HG02938 (cell line): ENCODE data around the gene NALCN.

Source experiments
- ATAC-seq: cut with Tn5 transposase; IDR thresholded peaks from one replicate; pipeline ENCODE4 v1.9.1; 2021; ENCODE audit warnings: mild to moderate bottlenecking, moderate library complexity; ENCODE audit not compliant: unreplicated experiment

NALCN gene

DNA sequence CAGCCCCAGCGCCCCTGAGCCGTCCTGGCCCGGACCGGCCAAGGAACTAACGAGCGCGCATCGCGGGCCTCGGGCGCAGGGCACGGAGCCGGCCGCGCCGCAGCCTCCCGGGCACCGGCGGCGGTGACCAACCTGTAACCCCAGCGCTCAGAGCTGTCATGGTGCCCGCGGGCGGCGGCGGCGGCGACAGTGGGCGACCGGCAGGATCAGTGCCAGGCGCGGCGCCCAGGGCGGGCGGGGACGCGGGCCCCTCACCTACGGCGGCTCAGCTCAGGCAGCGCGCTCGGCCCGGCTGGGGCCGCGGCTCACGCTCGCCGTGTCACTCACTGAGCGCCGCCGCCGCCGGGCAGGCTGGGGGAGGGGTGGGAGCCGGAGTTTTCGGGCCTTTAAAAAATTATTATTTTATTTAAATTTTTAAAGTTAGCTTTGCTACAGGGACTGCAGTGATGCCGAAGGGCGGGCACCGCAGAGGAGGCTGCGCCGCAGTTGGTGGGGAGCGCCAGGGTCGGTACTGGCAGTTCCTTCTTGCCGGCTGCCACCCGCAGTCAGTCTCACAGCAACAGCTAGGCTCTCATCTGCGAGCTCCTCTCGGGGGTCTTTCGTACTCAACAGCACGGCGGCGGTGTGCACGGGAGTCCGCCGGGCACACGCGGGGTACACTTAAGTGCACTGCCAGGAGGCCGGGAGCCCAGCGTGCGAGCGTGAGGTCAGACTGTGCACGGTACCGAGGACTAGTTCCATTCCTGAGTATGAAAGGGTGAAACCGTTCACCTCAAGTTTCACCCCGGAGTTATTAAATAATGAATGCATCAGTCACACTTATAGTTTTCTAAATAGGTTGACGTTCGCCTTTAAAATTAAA is at the start of gene NALCN:
Gene NALCN (minus strand): TSS at position 328 of the 862 bp plus-strand sequence. CDS start 17,382 bp downstream, outside the sequence.
- no peak for ATAC-seq

DNA sequence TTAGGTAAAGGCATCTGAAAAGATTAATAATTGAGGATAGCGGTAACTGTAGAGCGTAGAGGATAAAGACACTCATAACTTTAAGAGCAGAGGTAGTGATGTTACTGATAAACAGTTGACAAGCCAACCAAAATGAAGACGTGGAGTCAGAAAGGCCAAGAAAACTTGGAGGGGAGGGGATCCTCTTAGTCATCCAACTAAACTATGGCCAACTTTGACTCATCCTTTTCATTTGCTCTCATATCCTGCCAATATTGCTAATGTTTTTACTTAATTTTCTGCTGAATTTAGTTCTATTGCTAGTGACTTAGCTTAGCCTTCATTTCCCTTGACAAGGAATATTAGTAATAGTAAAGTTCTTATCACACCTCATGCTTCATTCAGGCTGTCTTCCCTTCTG is 49.6 kb upstream of the NALCN start:
- ATAC-seq = no peak

DNA sequence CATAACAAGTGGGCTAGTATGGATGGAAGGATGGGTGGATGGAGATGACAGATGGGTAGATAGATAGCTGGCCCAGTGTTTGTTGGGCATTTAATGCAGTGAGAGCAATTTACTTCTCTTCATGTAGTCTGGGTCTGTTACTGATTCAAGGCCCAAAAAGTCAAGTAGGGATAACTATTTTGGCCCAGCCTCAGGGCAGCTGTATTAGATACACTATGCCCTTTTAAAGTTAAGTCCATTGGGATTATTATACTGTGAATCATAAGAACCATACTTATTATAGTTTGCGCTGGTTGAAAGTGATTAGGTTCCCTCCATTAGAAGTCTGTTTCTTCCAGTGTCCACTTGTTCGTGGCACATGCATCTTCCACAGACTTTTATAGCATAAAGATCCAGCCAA is 40.9 kb upstream of the NALCN start:
- ATAC-seq = no peak

DNA sequence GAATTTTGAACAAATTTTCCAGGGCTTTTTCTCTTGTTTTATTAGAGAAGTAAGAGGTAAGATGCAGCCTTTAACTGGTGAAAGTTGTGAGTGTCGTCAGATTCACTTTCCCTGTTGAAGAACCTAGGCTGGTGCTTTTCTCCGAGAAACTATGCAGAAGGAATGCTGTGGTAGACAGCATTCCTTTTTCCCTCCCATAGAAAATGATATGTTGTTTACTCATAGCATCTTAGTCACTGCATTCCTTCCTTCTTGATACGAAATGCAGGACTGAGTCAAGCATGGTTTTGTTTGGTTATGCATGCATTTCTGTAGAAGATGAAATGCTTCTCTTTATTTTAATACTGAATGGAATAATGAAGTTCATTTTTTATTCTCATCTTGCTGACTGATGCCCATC is 39.6 kb upstream of the NALCN start:
- no peak for ATAC-seq

DNA sequence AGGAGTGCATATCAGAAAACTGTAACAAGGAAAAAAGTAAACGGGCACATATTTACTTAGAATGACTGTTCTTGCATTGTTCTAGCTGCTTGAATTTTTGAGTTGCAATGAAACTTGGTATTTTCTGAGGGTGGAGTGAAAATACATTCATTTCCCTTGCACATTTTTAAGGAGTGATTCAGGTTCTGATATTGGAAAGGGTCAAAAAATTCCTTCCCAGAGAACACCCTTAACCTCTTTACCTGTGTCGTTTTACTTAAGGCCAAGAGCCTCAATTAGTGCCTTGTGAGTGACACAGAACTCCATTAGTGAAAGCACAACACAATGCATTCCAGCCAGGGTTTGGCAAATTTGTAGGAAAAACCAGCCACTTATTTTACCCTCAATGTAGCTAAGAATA is 38.5 kb upstream of the NALCN start:
- ATAC-seq = no peak

DNA sequence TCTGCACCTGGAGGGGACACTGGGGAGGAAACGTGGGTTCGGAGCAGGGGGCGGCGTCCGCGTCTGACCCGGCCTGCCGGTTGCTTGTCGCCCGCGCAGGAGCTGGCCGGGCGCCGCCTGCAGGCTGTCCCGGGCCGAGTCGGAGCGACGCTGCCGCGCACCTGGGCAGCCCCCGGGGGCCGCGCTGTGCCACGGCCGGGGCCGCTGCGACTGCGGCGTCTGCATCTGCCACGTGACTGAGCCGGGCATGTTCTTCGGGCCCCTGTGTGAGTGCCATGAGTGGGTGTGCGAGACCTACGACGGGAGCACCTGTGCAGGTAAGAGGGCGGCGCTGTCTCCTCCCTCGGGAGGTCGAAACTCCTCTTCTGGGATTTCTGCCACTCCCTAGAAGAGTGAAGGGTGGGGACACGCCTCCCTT is 37.5 kb upstream of the NALCN start:
- ATAC-seq = peak; percentile 21

DNA sequence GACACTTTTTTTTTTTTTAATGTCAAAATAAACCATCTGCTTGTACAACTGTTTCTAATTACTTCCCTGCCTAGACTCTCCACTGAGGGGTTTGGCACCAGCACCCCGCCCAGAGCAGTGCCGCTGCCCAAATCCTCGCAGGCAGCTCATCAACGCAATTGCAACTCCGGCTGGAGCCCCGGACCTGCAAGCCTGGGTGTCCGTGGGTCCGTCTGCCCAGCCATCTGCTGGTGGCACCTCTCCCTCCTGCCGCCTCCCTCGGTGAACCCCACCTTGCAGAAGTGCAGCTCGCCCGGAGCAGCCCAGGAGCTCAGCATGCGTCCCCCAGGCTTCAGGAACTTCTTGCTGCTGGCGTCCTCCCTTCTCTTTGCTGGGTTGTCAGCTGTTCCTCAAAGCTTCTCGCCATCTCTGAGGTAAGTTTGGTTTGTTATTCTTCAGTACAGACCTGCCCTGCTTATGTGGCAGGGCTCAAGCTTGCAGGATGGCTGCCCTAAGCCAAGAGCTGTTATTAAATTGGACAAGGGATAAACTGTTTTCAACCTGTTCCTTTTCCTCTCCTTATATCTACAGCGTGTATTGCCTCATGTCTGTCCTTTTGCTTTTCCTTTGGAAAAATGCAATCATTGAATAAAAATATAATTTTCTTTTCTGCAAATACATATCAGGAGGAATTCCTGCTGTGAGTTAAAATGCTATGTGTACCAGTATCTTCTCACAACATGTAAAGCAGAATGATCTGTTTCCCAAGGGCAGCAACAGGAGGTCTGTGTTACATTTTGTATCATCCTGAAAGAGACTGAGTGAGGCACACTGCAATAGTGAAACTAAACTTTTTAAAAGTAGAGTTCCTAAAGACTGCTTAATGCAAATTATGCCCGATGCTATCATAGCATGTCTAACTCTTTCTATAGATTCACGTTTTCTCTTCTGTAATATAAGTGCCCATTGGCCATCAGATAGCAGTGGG is 36.5 kb upstream of the NALCN start, which contains the start of gene ITGBL1:
Gene ITGBL1 (plus strand): TSS at position 157 of the 967 bp plus-strand sequence. CDS start 159 bp downstream, at position 316.
- ATAC-seq = peak; percentile 91

DNA sequence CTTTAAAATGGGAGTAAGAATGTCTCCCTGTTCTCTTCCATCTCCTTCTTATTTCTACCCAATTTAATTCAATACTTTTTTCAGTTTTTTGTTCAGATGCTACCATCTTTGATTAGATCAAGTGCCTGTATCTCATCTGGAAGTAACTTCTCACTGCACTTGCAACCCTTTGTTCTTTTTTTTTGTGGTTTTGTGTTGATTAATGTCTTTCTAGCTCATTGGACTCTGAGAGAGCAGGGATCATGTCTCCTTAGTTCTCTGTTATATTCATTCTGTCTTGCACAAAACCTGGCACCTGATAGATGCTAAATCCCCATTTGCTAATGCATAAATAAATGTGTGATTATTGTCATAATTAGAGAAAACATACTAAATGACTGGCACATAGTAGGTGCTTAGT is 35.3 kb upstream of the NALCN start:
- ATAC-seq = no peak

DNA sequence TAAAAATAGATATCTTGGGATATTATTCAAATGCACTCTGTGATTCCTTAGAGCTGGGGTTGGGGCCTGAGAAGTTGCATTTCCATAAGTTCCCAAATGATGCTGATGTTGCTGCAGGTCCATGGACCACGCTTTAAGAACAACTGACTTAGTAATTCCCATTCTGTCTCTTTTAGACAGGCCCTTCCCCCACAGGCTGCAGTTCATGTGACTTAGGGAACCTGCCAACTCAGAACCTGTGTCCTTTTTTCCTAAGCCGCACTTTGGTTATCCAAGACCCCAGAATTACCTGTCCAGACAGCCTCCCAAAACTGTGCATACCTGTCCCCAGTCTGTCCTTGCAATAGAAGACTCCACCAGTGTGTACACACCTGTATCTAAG is 34.4 kb upstream of the NALCN start:
- ATAC-seq = no peak

DNA sequence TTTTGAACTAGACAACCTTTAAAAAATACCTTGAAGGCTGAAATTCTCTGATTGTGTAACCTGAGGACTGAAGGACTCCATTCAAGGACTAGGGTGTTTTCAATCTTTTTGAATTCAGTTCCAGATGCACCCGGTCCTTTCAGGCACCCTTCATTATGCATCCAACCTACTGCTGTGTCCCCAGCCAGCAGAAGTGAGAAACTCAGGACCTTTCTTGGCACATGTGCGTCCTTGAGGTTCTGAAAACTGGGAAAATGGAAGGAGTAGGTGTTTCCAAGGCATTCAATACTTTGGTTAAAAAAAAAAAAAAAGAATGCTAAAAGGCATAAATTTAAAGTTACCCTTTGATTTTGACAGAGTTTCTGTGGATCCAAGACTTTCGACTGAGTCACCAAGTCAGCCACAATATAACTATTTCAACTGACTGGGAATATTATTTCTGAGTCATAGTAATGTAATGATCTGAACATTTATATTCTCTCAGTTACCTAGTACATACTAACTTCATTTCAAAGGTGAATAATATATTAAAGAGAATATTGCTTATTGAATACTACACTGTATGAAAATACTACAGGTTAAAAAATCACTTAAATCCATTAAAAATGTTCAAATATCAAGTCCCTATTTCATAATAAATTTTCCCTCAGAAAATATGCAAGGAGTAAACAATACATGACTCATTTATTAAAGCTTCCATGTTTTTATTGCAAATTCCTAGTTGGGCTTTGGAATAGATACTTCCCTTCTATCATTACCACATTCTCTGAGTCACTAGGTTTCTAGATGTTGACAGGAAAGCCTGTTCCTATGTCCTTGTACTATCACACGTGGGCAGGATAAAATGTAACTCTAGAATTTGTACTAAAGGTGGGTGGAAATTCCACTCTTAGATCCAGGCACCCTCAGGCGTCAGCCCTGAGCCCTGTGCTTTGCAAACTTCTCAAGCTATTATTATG is 33.8 kb upstream of the NALCN start:
- no peak for ATAC-seq

DNA sequence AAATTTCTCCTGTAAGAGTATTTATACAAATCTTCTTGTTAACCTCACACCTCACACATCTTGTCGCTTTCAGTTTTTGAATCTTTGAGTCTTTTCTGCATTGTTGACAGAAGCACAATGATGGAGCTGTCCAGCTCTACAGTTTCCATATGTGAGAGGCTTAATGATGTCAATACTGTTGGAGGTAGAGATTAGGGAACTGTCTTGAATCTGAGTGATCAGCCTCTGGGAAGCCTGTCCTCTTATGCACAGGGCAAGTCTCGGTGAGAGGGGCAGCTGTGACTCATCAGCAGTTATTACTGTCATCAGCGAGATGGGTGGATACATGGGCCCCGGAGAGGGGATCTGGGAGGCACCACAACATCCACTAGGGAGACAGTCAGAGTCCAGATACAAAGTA is 31.5 kb upstream of the NALCN start:
- no peak for ATAC-seq

DNA sequence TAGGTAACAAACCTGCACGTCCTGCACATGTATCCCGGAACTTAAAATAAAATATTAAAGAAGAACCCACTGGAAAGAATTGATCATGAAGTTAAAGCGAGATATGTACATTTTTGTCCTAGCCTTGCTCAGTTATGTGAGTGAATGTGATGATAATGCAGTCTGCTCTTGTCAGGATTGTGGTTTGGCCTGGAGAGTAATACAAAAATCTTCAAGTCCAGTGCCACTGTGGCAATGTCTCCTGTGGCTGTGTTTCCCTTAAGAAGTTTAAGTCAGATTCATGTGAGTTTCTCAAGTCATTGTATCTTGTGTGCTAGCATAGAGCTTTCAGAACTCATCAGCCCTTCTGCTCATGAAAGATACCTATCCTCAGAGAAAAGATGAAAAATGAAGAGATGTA is 18.2 kb upstream of the NALCN start:
- ATAC-seq = no peak

DNA sequence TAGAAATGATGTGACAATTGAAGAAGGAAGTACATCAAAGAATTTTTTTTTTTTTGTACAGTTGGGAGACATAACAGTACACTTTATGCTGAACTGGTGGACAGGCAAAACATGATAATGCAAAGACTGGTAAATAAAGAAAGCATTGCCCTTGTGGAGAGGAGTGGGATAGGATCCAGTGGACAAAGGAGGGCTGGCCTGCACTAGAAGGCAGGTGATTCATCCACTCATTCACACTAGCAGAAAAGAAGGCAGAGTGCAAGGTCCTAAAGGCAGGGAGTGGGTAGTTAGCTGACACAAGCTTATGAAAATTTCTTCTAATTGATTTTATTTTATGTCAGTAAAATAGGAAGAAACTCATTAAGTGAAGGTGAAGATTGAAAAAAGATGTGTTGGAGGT is 17.6 kb upstream of the NALCN start:
- ATAC-seq = no peak

DNA sequence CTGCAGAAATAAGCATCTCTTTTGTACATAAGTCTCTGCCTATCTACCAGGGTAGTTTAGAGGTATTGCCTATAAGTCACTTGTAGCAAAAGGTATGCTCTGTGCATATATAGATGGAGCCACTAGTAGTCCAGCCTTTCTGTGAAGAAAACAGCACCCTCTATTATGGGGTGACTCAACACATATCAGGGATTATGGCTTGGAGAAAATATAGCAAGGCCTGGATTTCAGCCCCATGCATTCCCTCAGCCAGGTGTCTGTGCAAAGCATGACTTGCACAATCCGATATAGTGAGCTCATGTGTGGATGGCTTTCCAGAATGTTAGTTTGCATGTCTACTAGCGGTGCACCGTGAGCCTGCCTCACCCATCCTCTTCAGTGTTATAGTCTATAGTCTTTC is 13.4 kb upstream of the NALCN start:
- ATAC-seq = no peak

DNA sequence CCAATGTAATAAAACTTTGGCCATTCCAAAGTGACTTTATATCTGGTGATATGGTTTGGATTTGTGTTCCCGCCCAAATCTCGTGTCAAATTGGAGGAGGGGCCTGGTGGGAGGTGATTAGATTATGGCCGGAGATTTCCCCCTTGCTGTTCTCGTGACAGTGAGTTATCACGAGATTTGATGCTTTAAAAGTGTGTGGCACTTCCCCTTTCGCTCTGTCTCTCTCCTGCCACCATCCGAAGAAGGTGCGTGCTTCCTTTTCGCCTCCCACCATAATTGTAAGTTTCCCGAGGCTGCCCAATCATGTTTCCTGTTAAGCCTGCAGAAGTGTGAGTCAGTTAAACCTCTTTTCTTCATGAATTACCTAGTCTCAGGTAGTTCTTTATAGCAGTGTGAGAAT is 9.3 kb upstream of the NALCN start:
- no peak for ATAC-seq

DNA sequence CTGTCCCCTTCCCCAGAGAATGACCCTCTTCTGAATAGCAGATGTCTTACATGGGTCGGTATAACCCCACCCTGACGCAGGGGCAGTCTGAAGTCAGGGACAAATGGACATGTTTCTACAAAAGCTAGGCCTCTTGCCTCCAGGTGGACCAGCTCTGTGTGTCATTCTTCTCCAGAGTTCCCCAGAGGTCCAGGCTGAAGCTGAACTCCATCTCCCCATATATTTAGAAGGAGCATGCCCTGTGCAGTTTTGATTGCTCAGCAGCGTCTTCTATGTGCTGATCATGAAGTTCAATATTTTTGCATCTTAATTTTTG is 8.8 kb upstream of the NALCN start:
- no peak for ATAC-seq

DNA sequence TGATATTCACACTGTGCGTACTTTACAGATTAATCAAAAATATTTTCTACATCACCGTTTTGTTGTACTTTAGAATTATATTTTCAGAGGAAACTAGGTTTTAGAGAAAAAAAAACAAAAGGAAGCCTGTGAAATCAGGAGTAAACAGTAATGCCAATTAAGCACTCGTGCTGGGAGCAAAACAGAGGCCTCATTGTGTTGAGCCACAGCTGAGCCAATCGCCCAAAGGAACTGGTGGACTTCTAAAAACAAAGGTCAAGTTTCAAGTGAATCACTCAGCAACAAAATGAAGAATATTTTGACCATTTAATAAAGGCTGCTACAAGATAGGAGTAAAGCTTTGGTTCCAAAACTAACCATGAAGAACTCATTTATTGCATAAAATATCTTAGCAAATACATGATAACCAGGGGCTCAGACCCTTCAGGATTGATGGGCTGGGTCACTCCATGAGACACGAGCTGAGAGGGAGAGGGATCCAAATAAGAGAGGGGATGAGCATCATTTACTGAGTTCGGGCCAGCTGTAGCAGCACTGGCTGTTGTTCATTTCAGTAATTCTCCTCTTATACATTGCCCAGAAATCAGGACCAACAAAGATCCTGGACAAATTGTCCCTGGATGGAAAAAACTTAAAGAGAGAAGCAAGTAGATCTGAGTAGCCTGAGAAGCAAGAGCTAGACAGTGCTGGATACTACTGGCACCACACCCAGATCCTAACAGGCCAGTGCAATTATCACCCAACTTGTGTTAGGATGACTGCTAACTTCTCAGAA is 8.3 kb upstream of the NALCN start:
- ATAC-seq = no peak

DNA sequence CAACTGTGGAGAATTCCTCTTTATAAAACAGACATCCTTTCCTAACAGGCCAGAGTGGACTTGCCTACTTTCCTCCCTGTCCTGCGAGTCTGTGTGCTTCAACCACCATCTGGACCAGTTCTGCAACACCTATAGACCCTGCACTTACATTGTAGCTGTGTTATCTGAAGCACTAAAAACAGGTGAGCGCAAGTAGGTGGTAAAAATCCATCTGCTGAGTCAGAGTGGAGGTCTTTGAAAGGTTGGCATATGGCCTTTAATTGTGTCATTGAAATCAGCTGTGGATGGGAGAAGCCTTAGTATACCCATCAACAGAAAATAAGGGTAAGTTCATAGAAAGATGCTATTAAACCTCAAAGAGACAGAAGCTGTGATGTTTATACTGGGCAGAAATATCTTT is 7.6 kb upstream of the NALCN start:
- ATAC-seq = no peak

DNA sequence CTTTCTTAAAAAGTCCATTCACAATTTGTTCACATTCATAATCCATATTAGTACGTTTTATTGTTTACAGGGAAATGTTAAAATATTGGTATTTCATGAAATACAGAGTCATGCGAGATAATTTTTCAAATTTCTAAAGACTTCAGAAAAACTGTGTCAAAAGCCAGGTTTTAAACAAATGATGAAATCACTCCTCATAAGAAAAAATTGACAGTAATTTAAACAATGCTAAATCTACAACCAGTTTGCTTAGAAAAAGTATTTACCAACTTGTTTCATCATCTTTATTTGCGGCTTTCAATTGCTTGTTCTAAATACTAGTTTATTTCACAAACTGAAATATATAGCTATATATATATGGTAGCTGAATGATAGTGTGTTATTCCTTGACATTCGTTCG is 1.2 kb upstream of the NALCN start:
- ATAC-seq = no peak

DNA sequence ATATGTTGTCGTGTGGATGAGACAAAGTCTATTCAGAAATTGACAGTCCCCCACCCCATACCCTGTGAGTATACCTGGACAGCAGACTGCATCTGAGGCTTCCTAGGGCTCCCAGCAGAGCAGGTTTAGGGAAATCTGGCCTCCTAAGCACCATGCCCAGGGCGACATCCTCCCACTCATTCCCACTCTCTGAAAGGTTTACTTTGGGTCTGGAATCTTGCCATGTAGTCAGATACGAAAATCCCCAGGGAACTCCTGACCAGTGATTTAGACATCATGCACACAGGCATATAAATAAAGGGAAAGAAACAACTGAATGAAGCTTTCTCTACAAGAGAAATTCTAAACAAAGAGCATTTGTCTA is 717 bp upstream of the NALCN start:
- no peak for ATAC-seq
